ENCODE results near the gene UNC5C. TPM values are rescaled to one million over a fixed set of nuclear protein-coding genes. Genes with fewer than 3 reads are reported as not detected.
A peak's percentile ranks its signal among the peaks of the same experiment; 100 is the strongest.

UNC5C gene
- total and polyA plus RNA-seq, 2 of the 8 experiments (the other 6 are each of a cell fraction or from before 2014, with no cell fraction given) = 0.30 to 1.3 TPM

DNA sequence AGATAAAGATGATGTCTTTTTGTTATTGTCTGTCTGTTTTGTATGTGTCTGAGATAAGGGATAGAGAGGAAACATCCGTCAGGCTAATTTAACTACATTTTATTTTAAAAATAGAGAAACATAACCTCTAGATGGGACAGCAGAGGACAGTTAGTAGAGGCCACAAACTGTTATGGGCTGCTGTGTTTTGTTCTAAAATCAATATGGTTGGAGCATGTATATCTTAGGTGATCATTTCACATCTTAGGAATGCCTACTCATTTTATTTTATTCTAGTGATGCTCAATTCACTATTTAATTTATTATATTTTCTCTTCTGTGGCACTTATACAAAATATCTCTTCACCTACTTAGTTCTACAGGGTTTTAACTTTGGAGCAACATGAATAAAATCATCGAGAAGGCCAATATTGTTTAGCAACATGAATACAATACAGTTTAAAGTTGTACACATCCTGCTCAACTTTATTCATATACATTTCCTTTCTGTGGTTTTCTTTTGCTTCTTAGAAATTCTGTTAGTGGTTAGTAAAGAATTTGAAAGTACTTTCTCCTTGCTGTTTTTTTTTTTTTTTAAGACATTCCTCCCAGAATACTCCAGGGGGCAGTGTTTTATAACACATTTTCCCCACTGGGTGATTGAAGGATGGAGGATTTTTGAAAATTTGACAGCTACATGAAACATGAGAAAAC lies 392.9 kb downstream of the UNC5C start:
- Histone ChIP-seq H2AFZ (ENCODE audit: low read length) (no peak overlapping the region), H3K79me2 (ENCODE audit: control insufficient read depth in 1 of 2, insufficient read depth in 2 of 2, low read length in 2 of 2) (no peaks in the 10 kb centered on the region), H2BK5ac (ENCODE audit: low read depth, low read length) (no peak overlapping the region), H4K91ac (replicated peaks; ENCODE audit: insufficient read length, low read length) (no peak overlapping the region), H3K4me2 (ENCODE audit: insufficient read depth in 1 of 2, low read depth in 2 of 2, low read length in 2 of 2) (no peak overlapping the region), H3K23ac (ENCODE audit: insufficient read length) (no peak overlapping the region), H3K27ac (ENCODE audit: low read depth, low read length) (no peak overlapping the region), H3K14ac (ENCODE audit: insufficient read length) (no peak overlapping the region), H3K18ac (ENCODE audit: extremely low read depth, low read length) (no peak overlapping the region), H2BK15ac (ENCODE audit: low read length) (no peak overlapping the region), H3K23me2 (ENCODE audit: low read depth, low read length) (no peaks in the 10 kb centered on the region), H3K79me1 (ENCODE audit: low read depth, low read length) (no peaks in the 10 kb centered on the region), H2BK20ac (ENCODE audit: low read length) (no peak overlapping the region), H4K8ac (ENCODE audit: extremely low read depth, insufficient read depth, low read length) (no peak overlapping the region), H3K9ac (replicated peaks in 1 of 4; ENCODE audit: extremely low read depth in 1 of 4, low read depth in 3 of 4, low read length in 3 of 4) (no peak overlapping the region), H3K27me3 (replicated peaks in 1 of 4; ENCODE audit: control insufficient read depth in 3 of 4, extremely low read depth in 1 of 4, insufficient read depth in 3 of 4, low read length in 3 of 4) (no peaks in the 10 kb centered on the region), H3K9me3 (ENCODE audit: insufficient read depth in 2 of 2, low read depth in 1 of 2, low read length in 1 of 2) (no peaks in the 10 kb centered on the region), H2AK5ac (ENCODE audit: low read depth, low read length) (no peak overlapping the region), H3K36me3 (ENCODE audit: control insufficient read depth in 2 of 4, insufficient read depth in 4 of 4, low read length in 3 of 4) (no peaks in the 10 kb centered on the region), H3K4ac (replicated peaks; ENCODE audit: insufficient read length, low read depth, low read length) (no peak overlapping the region), H4K20me1 (replicated peaks in 1 of 2; ENCODE audit: control insufficient read depth in 1 of 2, insufficient read depth in 2 of 2, low read length in 2 of 2) (no peaks in the 10 kb centered on the region), H3K4me3 (ENCODE audit: extremely low read depth in 1 of 4, insufficient read depth in 2 of 4, low read depth in 3 of 4, low read length in 4 of 4) (no peak overlapping the region), H2BK120ac (replicated peaks; ENCODE audit: low read depth, low read length) (no peak overlapping the region), H3K56ac (replicated peaks; ENCODE audit: insufficient read length, low read depth, low read length) (no peak overlapping the region), H3K4me1 (replicated peaks in 1 of 4; ENCODE audit: control insufficient read depth in 3 of 4, insufficient read depth in 4 of 4, low read length in 3 of 4) (peaks cover 0 to 3% (median 1%) of the 10 kb centered on the region in 4 experiments; a peak in 4 of 7 replicates), H4K5ac (ENCODE audit: insufficient read length, low read depth, low read length) (no peak overlapping the region), H2BK12ac (ENCODE audit: low read depth, low read length) (no peak overlapping the region)
- TF ChIP-seq RAD21 (IDR thresholded peaks at IDR 0.05 in 1 of 2, conservative IDR thresholded peaks at IDR 0.05 in 1 of 2; ENCODE audit: low read depth in 2 of 2, low read length in 2 of 2) (peak; percentile 64 to 65), MAFK (IDR thresholded peaks at IDR 0.05; ENCODE audit: low read depth, low read length) (no peak), CHD2 (IDR thresholded peaks at IDR 0.05; ENCODE audit: low read length) (no peak)
- TF ChIP-seq, protein P1, sequence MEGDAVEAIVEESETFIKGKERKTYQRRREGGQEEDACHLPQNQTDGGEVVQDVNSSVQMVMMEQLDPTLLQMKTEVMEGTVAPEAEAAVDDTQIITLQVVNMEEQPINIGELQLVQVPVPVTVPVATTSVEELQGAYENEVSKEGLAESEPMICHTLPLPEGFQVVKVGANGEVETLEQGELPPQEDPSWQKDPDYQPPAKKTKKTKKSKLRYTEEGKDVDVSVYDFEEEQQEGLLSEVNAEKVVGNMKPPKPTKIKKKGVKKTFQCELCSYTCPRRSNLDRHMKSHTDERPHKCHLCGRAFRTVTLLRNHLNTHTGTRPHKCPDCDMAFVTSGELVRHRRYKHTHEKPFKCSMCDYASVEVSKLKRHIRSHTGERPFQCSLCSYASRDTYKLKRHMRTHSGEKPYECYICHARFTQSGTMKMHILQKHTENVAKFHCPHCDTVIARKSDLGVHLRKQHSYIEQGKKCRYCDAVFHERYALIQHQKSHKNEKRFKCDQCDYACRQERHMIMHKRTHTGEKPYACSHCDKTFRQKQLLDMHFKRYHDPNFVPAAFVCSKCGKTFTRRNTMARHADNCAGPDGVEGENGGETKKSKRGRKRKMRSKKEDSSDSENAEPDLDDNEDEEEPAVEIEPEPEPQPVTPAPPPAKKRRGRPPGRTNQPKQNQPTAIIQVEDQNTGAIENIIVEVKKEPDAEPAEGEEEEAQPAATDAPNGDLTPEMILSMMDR (IDR thresholded peaks at IDR 0.05; ENCODE audit: control extremely low read depth in 1 of 3, insufficient read depth in 1 of 3, low read depth in 1 of 3, low read length in 3 of 3) = peak in 2 of 3 experiments; percentile 39 to 51; a peak in 2 of 4 replicates
- ChIA-PET CTCF (ENCODE audit: partially characterized antibody) (interaction anchor here (0.6 to 1.6 kb wide), 13 partner anchors 8 to 1365 kb away, joined by 3 to 9 read pairs (median 3); no protein-coding TSS in a partner anchor), POLR2A (ENCODE audit: partially characterized antibody) (no interaction called here)
- no peak for FAIRE-seq
- DNase-seq (ENCODE audit: low read depth in 1 of 2, low spot score in 2 of 2) = no peak
- 89% methylated on average over 2 of the region's 2 CpGs; no CpG with 5 or more reads in 1 of the 2 experiments for WGBS, 2 experiments (ENCODE audit: extremely low coverage in 1 of 2, insufficient coverage in 1 of 2, insufficient read length in 1 of 2, insufficient replicate concordance in 2 of 2, low coverage in 1 of 2, low lambda C conversion rate in 2 of 2, missing lambda C conversion rate in 1 of 2)
